ENCODE data around the gene L2HGDH.

Gene L2HGDH

DNA sequence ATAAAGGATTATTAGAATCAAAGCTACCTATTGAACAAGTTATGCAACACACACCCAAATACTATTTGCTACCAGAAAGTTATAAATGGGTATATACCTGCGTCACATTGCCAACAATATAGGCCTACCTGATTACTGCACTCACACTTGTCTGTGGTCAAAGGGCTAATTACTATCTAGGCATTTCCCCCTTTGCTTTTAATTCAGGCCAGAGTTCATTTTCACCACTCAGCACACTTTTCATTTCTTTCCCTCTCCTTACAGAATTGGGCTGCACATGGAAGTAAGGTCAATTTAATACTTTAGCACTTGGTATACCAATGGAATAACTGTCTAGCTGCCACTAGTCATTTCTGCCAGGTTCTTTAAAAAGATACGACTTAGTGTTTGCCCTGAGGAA lies 82.3 kb downstream of the L2HGDH start:
- ATAC-seq (no peak), DNase-seq (no peak)

DNA sequence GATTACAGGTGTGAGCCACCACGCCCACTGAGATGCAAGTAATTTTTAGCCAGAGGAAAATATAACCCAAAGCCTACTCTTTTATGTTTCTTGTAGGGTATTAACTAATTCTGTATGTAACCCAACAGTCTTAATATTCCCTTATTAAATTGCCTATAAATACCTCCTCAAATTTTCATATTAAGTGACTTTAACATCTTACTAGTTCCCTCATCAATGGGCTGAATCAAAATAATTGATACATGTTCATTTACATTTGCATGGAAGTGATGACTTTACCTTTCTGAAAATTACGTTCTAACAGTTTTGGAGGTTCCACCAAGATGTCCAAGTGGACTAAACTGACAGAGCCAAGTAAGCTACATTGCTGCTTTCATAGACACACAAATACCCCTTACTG lies 83.7 kb downstream of the L2HGDH start:
- ATAC-seq: no peak
- no peak for DNase-seq

DNA sequence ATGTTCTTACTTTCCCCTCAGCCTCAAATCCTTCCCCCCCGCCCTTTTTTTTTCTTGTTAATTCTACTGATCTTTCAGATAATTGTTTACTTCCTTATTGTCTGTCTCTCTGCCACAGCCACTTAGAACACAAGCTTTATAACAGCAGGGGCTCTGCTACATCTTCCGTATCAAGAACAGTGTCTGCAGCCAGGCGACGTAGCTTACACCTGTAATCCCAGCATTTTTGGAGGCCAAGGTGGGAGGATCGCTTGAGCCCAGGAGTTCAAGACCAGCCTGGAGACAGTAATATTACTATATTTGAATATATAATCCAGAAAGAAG lies 86.1 kb downstream of the L2HGDH start:
- ATAC-seq: no peak
- DNase-seq: no peak

DNA sequence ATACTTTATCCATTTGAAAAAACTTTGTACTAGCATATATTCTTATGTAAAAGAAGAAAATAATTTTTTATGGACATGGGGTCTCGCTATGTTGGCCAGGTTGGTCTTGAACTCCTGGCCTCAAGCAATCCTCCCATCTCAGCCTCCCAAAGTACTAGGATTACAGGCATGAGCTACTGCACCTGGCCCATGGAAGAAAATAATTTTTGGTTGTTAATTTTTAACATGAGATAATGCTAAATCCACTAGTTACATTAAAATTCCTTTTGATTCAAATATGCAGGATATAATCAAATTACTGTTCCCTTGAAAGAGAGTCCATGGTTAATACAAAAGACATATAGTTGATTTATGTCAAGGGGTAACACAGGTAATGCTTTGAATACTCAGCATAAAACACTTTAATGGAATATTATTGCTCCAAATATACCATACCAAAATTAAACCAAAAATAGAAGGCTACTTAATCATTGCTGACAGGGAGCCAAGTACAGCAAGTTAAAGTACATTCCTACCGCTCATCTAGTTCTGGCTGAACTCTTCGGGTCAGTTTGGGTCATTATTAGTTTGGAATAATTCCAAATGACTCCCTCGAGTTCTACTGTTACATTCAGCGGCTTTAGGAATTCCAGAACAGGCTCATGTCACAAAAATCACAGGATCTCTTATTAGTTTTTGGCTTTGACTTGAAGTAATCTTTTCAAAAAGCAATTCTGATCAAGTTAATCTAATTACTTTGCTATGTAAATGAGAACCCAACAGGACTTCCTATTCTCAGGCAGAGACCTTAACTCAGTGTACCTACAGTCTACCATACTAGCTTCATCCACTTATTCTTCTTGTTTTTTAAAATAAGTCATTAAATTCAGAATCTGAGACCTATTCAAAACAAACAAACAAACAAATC lies 86.7 kb downstream of the L2HGDH start:
- DNase-seq (no peak), ATAC-seq (no peak)

DNA sequence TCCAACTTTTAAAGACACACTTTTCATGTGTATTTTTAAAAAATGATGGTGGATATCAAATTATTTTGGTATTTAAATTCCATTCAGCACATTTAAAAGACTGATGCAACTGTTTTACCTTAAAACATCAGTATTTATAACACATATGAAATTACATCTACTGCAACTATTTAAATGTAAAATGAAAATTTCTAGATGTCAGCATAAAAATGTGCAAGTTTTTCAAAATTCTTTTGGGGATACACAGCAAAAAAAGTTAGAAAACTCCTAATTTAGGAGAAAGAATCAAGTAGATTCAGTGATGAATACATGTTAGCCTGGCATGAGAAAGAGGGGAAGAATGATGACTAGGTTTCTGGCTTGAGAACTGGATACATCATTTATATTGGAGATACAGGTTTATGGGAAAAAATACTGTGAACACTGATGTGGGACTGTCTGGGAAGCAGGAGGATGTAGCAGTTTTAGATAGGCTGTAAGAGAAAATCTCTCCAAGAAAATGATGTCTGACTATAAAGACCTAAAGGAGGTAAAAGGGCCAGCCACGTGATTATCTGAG lies 89.9 kb downstream of the L2HGDH start:
- DNase-seq (no peak), ATAC-seq (no peak)

DNA sequence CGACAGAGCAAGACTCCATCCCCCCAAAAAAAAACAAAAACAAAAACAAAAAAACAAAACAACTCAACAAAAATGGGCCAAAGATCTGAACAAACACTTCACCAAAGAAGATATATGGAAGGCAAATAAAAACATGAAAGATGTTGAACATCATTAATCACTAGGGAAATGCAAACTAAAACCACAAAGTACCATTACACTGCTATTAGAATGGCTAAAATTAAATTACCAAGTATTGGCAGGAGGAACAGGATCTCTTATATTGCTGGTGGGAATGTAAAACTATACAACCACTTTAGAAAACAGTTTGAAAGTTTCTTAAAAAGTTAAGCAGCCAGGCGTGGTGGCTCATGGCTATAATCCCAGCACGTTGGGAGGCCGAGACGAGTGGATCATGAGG lies 93.5 kb downstream of the L2HGDH start:
- DNase-seq (no peak), ATAC-seq (no peak)

DNA sequence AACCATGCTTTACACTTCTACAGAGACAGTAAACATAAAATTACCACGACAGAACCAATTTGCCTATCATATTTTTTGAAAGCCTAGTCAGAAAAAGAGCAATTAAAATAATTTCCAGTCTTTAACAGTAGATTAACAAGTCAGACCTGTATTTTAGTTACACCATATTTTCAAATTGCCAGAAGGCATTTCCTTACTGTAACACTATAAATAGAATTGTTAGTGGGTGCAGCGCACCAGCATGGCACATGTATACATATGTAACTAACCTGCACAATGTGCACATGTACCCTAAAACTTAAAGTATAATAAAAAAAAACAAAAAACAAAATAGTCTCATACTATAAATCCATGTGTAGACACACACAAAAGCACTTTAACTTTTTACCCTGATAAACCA lies 96.6 kb downstream of the L2HGDH start:
- DNase-seq (no peak), ATAC-seq (no peak)

DNA sequence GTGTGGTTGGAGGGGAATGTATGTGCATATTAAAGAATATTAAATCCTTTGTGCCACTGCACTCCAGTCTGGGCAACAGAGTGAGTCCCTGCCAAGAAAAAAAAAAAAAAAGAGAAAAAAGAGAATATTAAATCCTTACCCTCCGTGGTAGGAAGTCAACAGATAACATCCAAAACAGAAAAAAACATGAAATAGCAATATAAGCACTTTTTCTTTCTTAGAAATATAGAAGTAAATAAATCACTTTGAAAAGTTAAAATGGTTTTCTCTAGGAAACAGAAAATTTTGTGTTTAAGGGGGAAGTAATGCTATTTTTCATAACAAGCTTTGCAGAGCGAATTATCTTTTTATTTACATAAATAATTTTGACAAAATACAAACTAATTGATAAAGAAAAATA lies 98.2 kb downstream of the L2HGDH start:
- DNase-seq: no peak
- ATAC-seq: no peak

DNA sequence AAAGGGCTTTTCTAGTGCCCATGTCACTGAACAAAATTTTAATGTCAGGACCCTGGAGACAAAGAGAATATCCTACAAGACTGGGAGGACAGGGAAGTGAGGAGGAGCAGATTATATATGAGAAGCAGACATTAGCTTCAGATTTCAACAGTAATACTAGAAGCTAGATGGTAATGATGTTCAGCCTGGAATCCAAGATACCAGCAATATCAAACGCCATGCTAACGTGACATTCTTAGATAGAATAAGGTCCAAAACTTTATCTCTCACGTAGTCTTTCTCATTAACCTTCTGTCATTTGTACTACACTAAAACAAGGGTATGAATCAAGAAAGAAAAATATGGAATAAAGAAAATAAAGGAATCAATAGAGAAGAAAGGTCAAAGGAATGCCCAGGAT lies 99.3 kb downstream of the L2HGDH start:
- ATAC-seq: no peak
- no peak for DNase-seq

DNA sequence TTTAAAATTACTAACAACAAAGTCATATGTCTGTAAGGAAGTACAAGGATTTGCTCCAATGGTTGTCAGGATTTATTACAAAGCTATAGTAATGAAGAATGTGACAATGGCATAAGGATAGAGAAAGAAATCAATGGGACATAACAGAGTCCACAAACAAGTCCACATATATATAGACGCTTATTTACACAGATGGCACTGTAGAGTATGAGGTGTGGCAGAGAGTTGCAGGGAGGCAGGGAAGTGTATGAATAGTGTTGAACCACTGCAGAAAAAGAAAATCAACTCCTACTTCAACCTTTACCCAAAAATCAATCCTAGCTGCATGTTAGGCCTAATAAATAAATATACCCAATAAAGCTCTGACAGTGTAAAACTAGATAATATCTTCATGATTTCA lies 102.0 kb downstream of the L2HGDH start:
- DNase-seq (no peak), ATAC-seq (no peak)

DNA sequence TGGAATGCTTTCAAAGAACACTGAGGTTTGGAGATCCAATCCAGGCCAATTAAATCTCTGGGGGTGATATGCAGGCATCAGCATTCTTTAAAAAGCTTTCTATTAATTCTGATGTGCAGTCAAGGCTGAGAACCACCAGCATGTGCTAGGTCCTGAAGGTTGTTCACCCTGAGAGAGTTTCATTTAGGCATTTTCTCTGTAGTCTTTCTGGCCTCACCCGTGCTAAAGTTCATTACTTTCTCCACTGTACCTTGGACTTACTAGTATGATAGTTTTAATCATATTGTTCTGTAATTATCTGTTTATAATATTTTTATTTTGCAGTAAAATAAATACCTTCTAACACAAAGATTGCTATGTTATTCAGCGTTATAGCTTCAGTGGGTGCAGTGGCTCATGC lies 113.5 kb downstream of the L2HGDH start:
- DNase-seq (no peak), ATAC-seq (no peak)

DNA sequence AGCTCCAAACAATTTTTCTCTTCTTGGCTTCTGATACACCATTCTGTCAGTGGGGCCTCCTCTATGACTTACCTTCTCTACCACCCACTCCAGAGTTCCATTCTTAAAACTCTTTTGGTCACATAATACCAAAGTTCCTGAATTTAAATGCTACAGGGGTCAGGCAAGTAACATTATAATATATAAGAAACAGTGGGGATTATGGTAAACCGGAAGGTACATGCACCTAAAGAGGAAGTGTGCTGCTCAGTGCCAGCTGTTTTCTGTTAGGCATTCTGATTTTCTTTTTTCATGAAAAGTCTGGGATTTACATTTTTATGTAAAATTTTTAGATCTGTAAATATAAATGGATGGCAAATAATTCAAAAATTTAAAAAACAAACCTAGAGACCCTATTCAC lies 120.5 kb downstream of the L2HGDH start:
- no peak for DNase-seq
- ATAC-seq: no peak
